Mesenchymal stem cell (in vitro differentiated cells and primary cell): ENCODE results near the gene PSMB11.
A peak's percentile ranks its signal among the peaks of the same experiment; 100 is the strongest.

Source experiments
- DNase-seq: peaks from one replicate; pipeline ENCODE4 v3.0.0-alpha.2; 2013
- H2AFZ ChIP-seq: one replicate; pipeline ENCODE4 v1.6.1; 2013; ENCODE audit warnings: low read depth, mild to moderate bottlenecking, control low read depth, inconsistent platforms, low read length, moderate library complexity
- H2AK5ac ChIP-seq: 2 replicates; pipeline ENCODE4 v1.6.1; 2013; ENCODE audit warnings: low read length, moderate library complexity, mild to moderate bottlenecking, inconsistent platforms; ENCODE audit not compliant: severe bottlenecking
- H2BK120ac ChIP-seq: one replicate; pipeline ENCODE4 v1.6.1; 2013; ENCODE audit warnings: low read depth, mild to moderate bottlenecking, inconsistent platforms, low read length, moderate library complexity
- H2BK12ac ChIP-seq, 2 experiments: one replicate each; pipeline ENCODE4 v1.6.1; 2013; ENCODE audit warnings: inconsistent platforms in 2 of 2, low read length in 2 of 2, mild to moderate bottlenecking in 2 of 2, moderate library complexity in 2 of 2, control low read depth in 1 of 2
- H2BK15ac ChIP-seq: one replicate; pipeline ENCODE4 v1.6.1; 2013; ENCODE audit warnings: mild to moderate bottlenecking, low read depth, inconsistent platforms; ENCODE audit not compliant: poor library complexity, severe bottlenecking
- H2BK5ac ChIP-seq: 2 replicates; pipeline ENCODE4 v1.6.1; 2013; ENCODE audit warnings: low read depth, mild to moderate bottlenecking, low read length, control low read depth, inconsistent platforms; ENCODE audit not compliant: poor library complexity, severe bottlenecking
- H3K14ac ChIP-seq, 2 experiments: one replicate each; pipeline ENCODE4 v1.6.1; 2013; ENCODE audit warnings: inconsistent platforms in 2 of 2, low read length in 2 of 2, control low read depth in 1 of 2, mild to moderate bottlenecking in 1 of 2, moderate library complexity in 1 of 2
- H3K18ac ChIP-seq, 2 experiments: one replicate each; pipeline ENCODE4 v1.6.1; 2013; ENCODE audit warnings: inconsistent platforms in 2 of 2, low read length in 2 of 2, control low read depth in 1 of 2, low read depth in 1 of 2, mild to moderate bottlenecking in 1 of 2
- H3K23ac ChIP-seq, 2 experiments: one replicate each; pipeline ENCODE4 v1.6.1; 2013; ENCODE audit warnings: inconsistent platforms in 2 of 2, low read length in 2 of 2, mild to moderate bottlenecking in 2 of 2, moderate library complexity in 2 of 2, control low read depth in 1 of 2
- H3K27ac ChIP-seq: 2 replicates; pipeline ENCODE4 v1.5.1; 2013; ENCODE audit warnings: mild to moderate bottlenecking, moderate library complexity, low read length, control low read depth, inconsistent platforms; ENCODE audit not compliant: poor library complexity, severe bottlenecking
- H3K27me3 ChIP-seq, 2 experiments: 2 replicates each; pipeline versions ENCODE4 v1.6.1 to v1.7.0; 2013; ENCODE audit warnings: low read length in 2 of 2, mild to moderate bottlenecking in 2 of 2, moderate library complexity in 2 of 2, control low read depth in 1 of 2, inconsistent platforms in 1 of 2; ENCODE audit not compliant: control insufficient read depth in 1 of 2, insufficient read depth in 1 of 2
- H3K36me3 ChIP-seq, 2 experiments: 2 replicates each; pipeline versions ENCODE4 v1.6.1 to v1.7.0; 2013; ENCODE audit warnings: low read length in 2 of 2, control low read depth in 1 of 2, inconsistent platforms in 1 of 2, low read depth in 1 of 2, mild to moderate bottlenecking in 1 of 2; ENCODE audit not compliant: insufficient read depth in 2 of 2, control insufficient read depth in 1 of 2
- H3K4ac ChIP-seq, 2 experiments: one replicate each; pipeline ENCODE4 v1.6.1; 2013; ENCODE audit warnings: inconsistent platforms in 2 of 2, low read length in 2 of 2, mild to moderate bottlenecking in 2 of 2, moderate library complexity in 2 of 2, control low read depth in 1 of 2, low read depth in 1 of 2
- H3K4me1 ChIP-seq: 2 replicates; pipeline ENCODE4 v1.6.1; 2013; ENCODE audit warnings: low read depth, low read length, control low read depth; ENCODE audit not compliant: control insufficient read depth, insufficient read depth
- H3K4me2 ChIP-seq: 2 replicates; pipeline ENCODE4 v1.6.1; 2013; ENCODE audit warnings: low read length, mild to moderate bottlenecking, inconsistent platforms; ENCODE audit not compliant: poor library complexity, severe bottlenecking
- H3K4me3 ChIP-seq, 2 experiments: 2 replicates each; pipeline versions ENCODE4 v1.5.1 to v1.7.0; 2013; ENCODE audit warnings: low read length in 2 of 2, mild to moderate bottlenecking in 2 of 2, control low read depth in 1 of 2, low read depth in 1 of 2; ENCODE audit not compliant: insufficient read depth in 1 of 2
- H3K79me1 ChIP-seq: replicated peaks from 2 replicates; pipeline ENCODE4 v1.6.1; 2013; ENCODE audit warnings: mild to moderate bottlenecking, control low read depth, low read length, inconsistent platforms; ENCODE audit not compliant: poor library complexity, severe bottlenecking
- H3K9ac ChIP-seq: 2 replicates; pipeline ENCODE4 v1.7.0; 2013; ENCODE audit warnings: mild to moderate bottlenecking, low read length, moderate library complexity
- H3K9me3 ChIP-seq: 2 replicates; pipeline ENCODE4 v1.7.0; 2013; ENCODE audit warnings: mild to moderate bottlenecking, low read length; ENCODE audit not compliant: control insufficient read depth
- H4K8ac ChIP-seq: one replicate; pipeline ENCODE4 v1.6.1; 2013; ENCODE audit warnings: inconsistent platforms, mild to moderate bottlenecking, low read length, moderate library complexity
- H4K91ac ChIP-seq: one replicate; pipeline ENCODE4 v1.6.1; 2013; ENCODE audit warnings: mild to moderate bottlenecking, low read length, inconsistent platforms
- WGBS: methylation state at CpG from one replicate; pipeline ENCODE4 v1.1.7; 2013; ENCODE audit warnings: mixed read lengths; 5-methylcytosine and 5-hydroxymethylcytosine counted together

The PSMB11 gene

GRCh38 chr14:23015618-23016017 lies 26.4 kb upstream of the PSMB11 start:
- Histone ChIP-seq H4K8ac (no peak overlapping the region), H3K9me3 (no peaks in the 10 kb centered on the region), H2BK15ac (no peak overlapping the region), H3K14ac (no peak overlapping the region), H2BK120ac (no peak overlapping the region), H3K4me2 (no peak overlapping the region), H3K4me3 (no peak overlapping the region), H4K91ac (no peak overlapping the region), H3K9ac (no peak overlapping the region), H3K18ac (no peak overlapping the region), H3K79me1 (no peaks in the 10 kb centered on the region), H2AFZ (no peak overlapping the region), H2BK5ac (no peak overlapping the region), H3K27ac (no peak overlapping the region), H2BK12ac (no peak overlapping the region), H3K23ac (no peak overlapping the region), H2AK5ac (no peak overlapping the region), H3K4ac (no peak overlapping the region), H3K4me1 (peaks cover 1% of the 10 kb centered on the region), H3K36me3 (no peaks in the 10 kb centered on the region), H3K27me3 (no peaks in the 10 kb centered on the region)
- WGBS = 70% methylated on average over 4 of the region's 4 CpGs
- DNase-seq = no peak

DNA sequence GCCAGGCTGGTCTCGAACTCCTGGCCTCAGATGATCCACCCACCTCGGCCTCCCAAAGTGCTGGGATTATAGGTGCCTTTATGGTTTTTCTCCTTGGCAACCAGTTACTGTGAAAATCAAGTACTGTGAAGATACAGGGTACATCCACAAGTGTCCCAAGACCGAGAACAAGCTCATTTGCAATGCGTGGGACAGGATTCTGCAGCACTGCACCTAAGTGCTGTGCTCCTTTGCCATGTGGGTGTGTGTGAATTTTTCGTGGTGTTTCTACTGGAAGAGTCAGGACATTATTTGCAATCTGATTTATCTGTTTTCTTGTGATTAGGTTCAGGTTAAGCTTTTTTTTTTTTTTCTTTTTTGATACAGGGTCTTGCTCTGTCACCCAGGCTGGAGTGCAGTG lies 24.9 kb upstream of the PSMB11 start:
- H2BK120ac ChIP-seq = no peak overlapping the region
- H2AFZ ChIP-seq = no peak overlapping the region
- no peak overlapping the region for H3K14ac ChIP-seq
- H3K9ac ChIP-seq = no peak overlapping the region
- no peak overlapping the region for H2BK5ac ChIP-seq
- WGBS = 86% methylated on average over 5 of the region's 5 CpGs
- no peak overlapping the region for H3K27ac ChIP-seq
- no peak overlapping the region for H4K91ac ChIP-seq
- no peak overlapping the region for H2BK15ac ChIP-seq
- H3K4me2 ChIP-seq = no peak overlapping the region
- no peak overlapping the region for H3K23ac ChIP-seq
- no peak overlapping the region for H3K4ac ChIP-seq
- H3K4me3 ChIP-seq = no peak overlapping the region
- H3K36me3 ChIP-seq = no peaks in the 10 kb centered on the region
- H3K4me1 ChIP-seq = peaks cover 1% of the 10 kb centered on the region
- H2BK12ac ChIP-seq = no peak overlapping the region
- no peaks in the 10 kb centered on the region for H3K79me1 ChIP-seq
- H3K27me3 ChIP-seq = no peaks in the 10 kb centered on the region
- no peak overlapping the region for H3K18ac ChIP-seq
- H2AK5ac ChIP-seq = no peak overlapping the region
- no peak overlapping the region for H4K8ac ChIP-seq
- no peak for DNase-seq
- no peaks in the 10 kb centered on the region for H3K9me3 ChIP-seq

DNA sequence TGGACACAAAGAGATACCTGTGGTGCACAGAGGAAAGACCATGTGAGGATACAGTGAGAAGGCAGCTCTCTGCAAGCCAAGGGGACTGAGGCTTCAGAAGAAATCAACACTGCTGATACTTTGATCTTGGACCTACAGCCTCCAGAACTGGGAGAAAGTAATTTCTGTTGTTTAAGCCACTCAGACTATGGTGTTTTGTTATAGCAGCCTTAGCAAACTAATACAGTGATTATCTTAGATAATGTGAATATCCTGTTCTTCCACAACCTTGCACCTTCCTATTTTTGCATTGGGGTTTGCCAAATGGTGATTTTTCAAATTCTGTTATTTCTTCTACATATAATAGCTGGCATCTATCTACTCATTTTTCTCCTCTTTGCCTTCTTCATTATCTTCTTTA lies 23.9 kb upstream of the PSMB11 start:
- H2AK5ac ChIP-seq = no peak overlapping the region
- no peaks in the 10 kb centered on the region for H3K9me3 ChIP-seq
- no peak overlapping the region for H3K4ac ChIP-seq
- no peak overlapping the region for H3K18ac ChIP-seq
- no peak overlapping the region for H3K9ac ChIP-seq
- no peak overlapping the region for H3K27ac ChIP-seq
- H3K23ac ChIP-seq = no peak overlapping the region
- DNase-seq = no peak
- no peaks in the 10 kb centered on the region for H3K79me1 ChIP-seq
- H3K27me3 ChIP-seq = no peaks in the 10 kb centered on the region
- no peak overlapping the region for H2BK12ac ChIP-seq
- H3K36me3 ChIP-seq = no peaks in the 10 kb centered on the region
- H3K14ac ChIP-seq = no peak overlapping the region
- no peak overlapping the region for H2BK120ac ChIP-seq
- H4K91ac ChIP-seq = no peak overlapping the region
- H4K8ac ChIP-seq = no peak overlapping the region
- H3K4me3 ChIP-seq = no peak overlapping the region
- no peak overlapping the region for H2BK5ac ChIP-seq
- H3K4me1 ChIP-seq = peaks cover 1% of the 10 kb centered on the region
- no peak overlapping the region for H2AFZ ChIP-seq
- no peak overlapping the region for H2BK15ac ChIP-seq
- no peak overlapping the region for H3K4me2 ChIP-seq

GRCh38 chr14:23020143-23021128 lies 21.6 kb upstream of the PSMB11 start:
- Histone ChIP-seq H3K14ac (no peak overlapping the region), H3K4ac (no peak overlapping the region), H2AFZ (no peak overlapping the region), H3K27ac (no peak overlapping the region), H3K9me3 (no peaks in the 10 kb centered on the region), H3K23ac (peak overlapping the region in 1 of 2 experiments; percentile 14), H2BK120ac (no peak overlapping the region), H3K27me3 (no peaks in the 10 kb centered on the region), H3K4me2 (no peak overlapping the region), H4K8ac (no peak overlapping the region), H3K36me3 (peaks cover 2 to 7% of the 10 kb centered on the region in 2 experiments), H4K91ac (no peak overlapping the region), H3K4me3 (no peak overlapping the region), H3K79me1 (no peaks in the 10 kb centered on the region), H2BK15ac (no peak overlapping the region), H2BK5ac (no peak overlapping the region), H3K9ac (no peak overlapping the region), H3K18ac (no peak overlapping the region), H2AK5ac (no peak overlapping the region), H3K4me1 (peaks cover 6% of the 10 kb centered on the region), H2BK12ac (no peak overlapping the region)
- DNase-seq = no peak
- WGBS = 97% methylated on average over 3 of the region's 7 CpGs
